ENCODE data around the gene TIAM1. TPM values are rescaled to one million over a fixed set of nuclear protein-coding genes. Genes with fewer than 3 reads are reported as not detected.

Gene TIAM1
- total RNA-seq, 2 experiments from 2014 or later, result 34.9 to 38.5 TPM

- peaks cover 49% of the 10 kb centered on the region for H3K36me3 Mint-ChIP-seq (ENCODE audit: low read depth)
- no peaks in the 10 kb centered on the region for H3K27me3 Mint-ChIP-seq
- H3K4me3 Mint-ChIP-seq, result peak overlapping the region; percentile 25
- peak overlapping the region; percentile 70 for H3K27ac Mint-ChIP-seq
- CTCF ChIA-PET, result interaction anchor here (0.8 to 4.1 kb wide), 9 partner anchors 9 to 445 kb away, joined by 3 to 22 read pairs (median 4); no protein-coding TSS in a partner anchor
- no peak for TF ChIP-seq CTCF (IDR thresholded peaks at IDR 0.05)
- POLR2A ChIA-PET, result interaction anchor here (1.0 to 5.4 kb wide), 2 partner anchors 13 to 17 kb away, joined by 3 to 19 read pairs; no protein-coding TSS in a partner anchor
- intact Hi-C loops (cut with micrococcal nuclease), result no loop called here
- DNase-seq (no peak), ATAC-seq (peak; percentile 51)
- H3K4me1 Mint-ChIP-seq (ENCODE audit: low read depth), result peaks cover 62% of the 10 kb centered on the region
- H3K9me3 Mint-ChIP-seq, result peaks cover 8% of the 10 kb centered on the region
These were observed 185.1 kb downstream of the TIAM1 start for GRCh38 chr21:31158789-31159581.

GRCh38 chr21:31157756-31158155, 186.3 kb downstream of the TIAM1 start:
- ChIA-PET CTCF (interaction anchor here (1.9 to 2.3 kb wide), 3 partner anchors 17 to 60 kb away, joined by 7 to 11 read pairs (median 7); no protein-coding TSS in a partner anchor), POLR2A (no interaction called here)
- peaks cover 8% of the 10 kb centered on the region for H3K9me3 Mint-ChIP-seq
- H3K27ac Mint-ChIP-seq, result no peak overlapping the region
- DNase-seq (no peak), ATAC-seq (no peak)
- peaks cover 50% of the 10 kb centered on the region for H3K36me3 Mint-ChIP-seq (ENCODE audit: low read depth)
- H3K4me1 Mint-ChIP-seq (ENCODE audit: low read depth), result peaks cover 54% of the 10 kb centered on the region
- H3K27me3 Mint-ChIP-seq, result no peaks in the 10 kb centered on the region
- TF ChIP-seq CTCF (IDR thresholded peaks at IDR 0.05), result no peak
- intact Hi-C loops (cut with micrococcal nuclease), result no loop called here
- no peak overlapping the region for H3K4me3 Mint-ChIP-seq

- peaks cover 51% of the 10 kb centered on the region for H3K4me1 Mint-ChIP-seq (ENCODE audit: low read depth)
- no peak for DNase-seq
- H3K27ac Mint-ChIP-seq, result no peak overlapping the region
- no peaks in the 10 kb centered on the region for H3K27me3 Mint-ChIP-seq
- intact Hi-C loops (cut with micrococcal nuclease), result no loop called here
- H3K9me3 Mint-ChIP-seq, result peaks cover 8% of the 10 kb centered on the region
- CTCF ChIA-PET, result interaction anchor here (1.0 to 2.2 kb wide), 4 partner anchors 17 to 59 kb away, joined by 3 to 7 read pairs (median 5); no protein-coding TSS in a partner anchor
- no peak for ATAC-seq
- POLR2A ChIA-PET, result interaction anchor here (2.7 kb wide), 1 partner anchor 24 kb away, joined by 7 read pairs; no protein-coding TSS in a partner anchor
- H3K36me3 Mint-ChIP-seq (ENCODE audit: low read depth), result peaks cover 52% of the 10 kb centered on the region
- no peak overlapping the region for H3K4me3 Mint-ChIP-seq
- TF ChIP-seq CTCF (IDR thresholded peaks at IDR 0.05), result no peak
These were observed 187.4 kb downstream of the TIAM1 start for GRCh38 chr21:31156662-31157061.

GRCh38 chr21:31156169-31156568, 187.9 kb downstream of the TIAM1 start:
- POLR2A ChIA-PET, result interaction anchor here (2.7 kb wide), 1 partner anchor 23 kb away, joined by 7 read pairs; no protein-coding TSS in a partner anchor

More at GRCh38 chr21:31156169-31156568, 187.9 kb downstream of the TIAM1 start:
- H3K27me3 Mint-ChIP-seq, result no peaks in the 10 kb centered on the region
- no peak for TF ChIP-seq CTCF (IDR thresholded peaks at IDR 0.05)
- DNase-seq (no peak), ATAC-seq (no peak)
- no peak overlapping the region for H3K4me3 Mint-ChIP-seq
- H3K9me3 Mint-ChIP-seq, result peaks cover 8% of the 10 kb centered on the region
- no peak overlapping the region for H3K27ac Mint-ChIP-seq
- H3K36me3 Mint-ChIP-seq (ENCODE audit: low read depth), result peaks cover 57% of the 10 kb centered on the region
- intact Hi-C loops (cut with micrococcal nuclease), result no loop called here
- H3K4me1 Mint-ChIP-seq (ENCODE audit: low read depth), result peaks cover 51% of the 10 kb centered on the region
- CTCF ChIA-PET, result interaction anchor here (0.8 to 2.2 kb wide), 5 partner anchors 17 to 425 kb away, joined by 3 to 7 read pairs (median 3); no protein-coding TSS in a partner anchor
